ENCODE measurements around the gene ZBTB40.

DNA sequence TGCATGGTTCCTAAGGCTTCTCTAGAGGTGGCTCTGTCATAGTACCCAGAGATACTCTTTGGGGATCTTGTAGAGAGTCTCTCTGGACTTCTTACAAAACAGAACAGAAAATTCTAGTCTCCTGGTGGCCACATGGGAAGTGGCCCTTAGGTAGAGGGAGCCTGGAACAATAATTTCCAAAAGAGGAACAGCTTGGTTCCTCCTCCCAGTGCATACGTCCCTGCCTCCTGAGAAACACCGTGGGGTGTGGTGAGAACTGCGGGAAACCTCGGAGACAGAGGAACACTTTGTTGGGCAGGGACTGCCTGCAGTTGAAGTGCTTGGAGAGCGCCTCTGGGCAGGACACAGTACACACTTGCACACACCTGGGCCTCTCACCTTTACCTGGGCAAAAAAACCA is 72.8 kb downstream of the ZBTB40 start:
- TF ChIP-seq ZNF384 (IDR thresholded peaks at IDR 0.05; ENCODE audit: borderline replicate concordance, low read depth, low read length), result no peak
- TF ChIP-seq FOXM1 (IDR thresholded peaks at IDR 0.05; ENCODE audit: low read depth, low read length), result no peak
- no peak for TF ChIP-seq GABPA (IDR thresholded peaks at IDR 0.05; ENCODE audit: low read depth)
- no peak for TF ChIP-seq MXI1 (IDR thresholded peaks at IDR 0.05; ENCODE audit: low read depth, low read length)
- TF ChIP-seq, protein P1, sequence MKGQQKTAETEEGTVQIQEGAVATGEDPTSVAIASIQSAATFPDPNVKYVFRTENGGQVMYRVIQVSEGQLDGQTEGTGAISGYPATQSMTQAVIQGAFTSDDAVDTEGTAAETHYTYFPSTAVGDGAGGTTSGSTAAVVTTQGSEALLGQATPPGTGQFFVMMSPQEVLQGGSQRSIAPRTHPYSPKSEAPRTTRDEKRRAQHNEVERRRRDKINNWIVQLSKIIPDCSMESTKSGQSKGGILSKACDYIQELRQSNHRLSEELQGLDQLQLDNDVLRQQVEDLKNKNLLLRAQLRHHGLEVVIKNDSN (IDR thresholded peaks at IDR 0.05; ENCODE audit: borderline replicate concordance, extremely low read length, insufficient read depth, low read depth, low read length), result no peak
- TF ChIP-seq, protein P2, sequence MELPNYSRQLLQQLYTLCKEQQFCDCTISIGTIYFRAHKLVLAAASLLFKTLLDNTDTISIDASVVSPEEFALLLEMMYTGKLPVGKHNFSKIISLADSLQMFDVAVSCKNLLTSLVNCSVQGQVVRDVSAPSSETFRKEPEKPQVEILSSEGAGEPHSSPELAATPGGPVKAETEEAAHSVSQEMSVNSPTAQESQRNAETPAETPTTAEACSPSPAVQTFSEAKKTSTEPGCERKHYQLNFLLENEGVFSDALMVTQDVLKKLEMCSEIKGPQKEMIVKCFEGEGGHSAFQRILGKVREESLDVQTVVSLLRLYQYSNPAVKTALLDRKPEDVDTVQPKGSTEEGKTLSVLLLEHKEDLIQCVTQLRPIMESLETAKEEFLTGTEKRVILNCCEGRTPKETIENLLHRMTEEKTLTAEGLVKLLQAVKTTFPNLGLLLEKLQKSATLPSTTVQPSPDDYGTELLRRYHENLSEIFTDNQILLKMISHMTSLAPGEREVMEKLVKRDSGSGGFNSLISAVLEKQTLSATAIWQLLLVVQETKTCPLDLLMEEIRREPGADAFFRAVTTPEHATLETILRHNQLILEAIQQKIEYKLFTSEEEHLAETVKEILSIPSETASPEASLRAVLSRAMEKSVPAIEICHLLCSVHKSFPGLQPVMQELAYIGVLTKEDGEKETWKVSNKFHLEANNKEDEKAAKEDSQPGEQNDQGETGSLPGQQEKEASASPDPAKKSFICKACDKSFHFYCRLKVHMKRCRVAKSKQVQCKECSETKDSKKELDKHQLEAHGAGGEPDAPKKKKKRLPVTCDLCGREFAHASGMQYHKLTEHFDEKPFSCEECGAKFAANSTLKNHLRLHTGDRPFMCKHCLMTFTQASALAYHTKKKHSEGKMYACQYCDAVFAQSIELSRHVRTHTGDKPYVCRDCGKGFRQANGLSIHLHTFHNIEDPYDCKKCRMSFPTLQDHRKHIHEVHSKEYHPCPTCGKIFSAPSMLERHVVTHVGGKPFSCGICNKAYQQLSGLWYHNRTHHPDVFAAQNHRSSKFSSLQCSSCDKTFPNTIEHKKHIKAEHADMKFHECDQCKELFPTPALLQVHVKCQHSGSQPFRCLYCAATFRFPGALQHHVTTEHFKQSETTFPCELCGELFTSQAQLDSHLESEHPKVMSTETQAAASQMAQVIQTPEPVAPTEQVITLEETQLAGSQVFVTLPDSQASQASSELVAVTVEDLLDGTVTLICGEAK (IDR thresholded peaks at IDR 0.05; ENCODE audit: borderline replicate concordance), result no peak
- TF ChIP-seq, protein P3, sequence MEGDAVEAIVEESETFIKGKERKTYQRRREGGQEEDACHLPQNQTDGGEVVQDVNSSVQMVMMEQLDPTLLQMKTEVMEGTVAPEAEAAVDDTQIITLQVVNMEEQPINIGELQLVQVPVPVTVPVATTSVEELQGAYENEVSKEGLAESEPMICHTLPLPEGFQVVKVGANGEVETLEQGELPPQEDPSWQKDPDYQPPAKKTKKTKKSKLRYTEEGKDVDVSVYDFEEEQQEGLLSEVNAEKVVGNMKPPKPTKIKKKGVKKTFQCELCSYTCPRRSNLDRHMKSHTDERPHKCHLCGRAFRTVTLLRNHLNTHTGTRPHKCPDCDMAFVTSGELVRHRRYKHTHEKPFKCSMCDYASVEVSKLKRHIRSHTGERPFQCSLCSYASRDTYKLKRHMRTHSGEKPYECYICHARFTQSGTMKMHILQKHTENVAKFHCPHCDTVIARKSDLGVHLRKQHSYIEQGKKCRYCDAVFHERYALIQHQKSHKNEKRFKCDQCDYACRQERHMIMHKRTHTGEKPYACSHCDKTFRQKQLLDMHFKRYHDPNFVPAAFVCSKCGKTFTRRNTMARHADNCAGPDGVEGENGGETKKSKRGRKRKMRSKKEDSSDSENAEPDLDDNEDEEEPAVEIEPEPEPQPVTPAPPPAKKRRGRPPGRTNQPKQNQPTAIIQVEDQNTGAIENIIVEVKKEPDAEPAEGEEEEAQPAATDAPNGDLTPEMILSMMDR (IDR thresholded peaks at IDR 0.05 in 2 of 3, conservative IDR thresholded peaks at IDR 0.05 in 1 of 3; ENCODE audit: control insufficient read depth in 2 of 3, extremely low read depth in 1 of 3, insufficient read depth in 1 of 3, low read depth in 3 of 3, low read length in 3 of 3), result no peak
- no peak for TF ChIP-seq SP1 (IDR thresholded peaks at IDR 0.05; ENCODE audit: low read depth, low read length)
- no peak for TF ChIP-seq FOS (IDR thresholded peaks at IDR 0.05; ENCODE audit: borderline replicate concordance, extremely low read depth, insufficient read length)
- no peak for TF ChIP-seq POLR2A (IDR thresholded peaks at IDR 0.05; ENCODE audit: low read depth, low read length)

Measured in GM12878 (cell line).